GM15510 (cell line): ENCODE measurements around the gene NPTX1.

Experiments
- POLR2A ChIP-seq: IDR thresholded peaks from 3 replicates; pipeline ENCODE4 v1.6.1; 2011; ENCODE audit warnings: borderline replicate concordance; ENCODE audit not compliant: insufficient read length; ENCODE audit errors: extremely low read depth

The NPTX1 gene

DNA sequence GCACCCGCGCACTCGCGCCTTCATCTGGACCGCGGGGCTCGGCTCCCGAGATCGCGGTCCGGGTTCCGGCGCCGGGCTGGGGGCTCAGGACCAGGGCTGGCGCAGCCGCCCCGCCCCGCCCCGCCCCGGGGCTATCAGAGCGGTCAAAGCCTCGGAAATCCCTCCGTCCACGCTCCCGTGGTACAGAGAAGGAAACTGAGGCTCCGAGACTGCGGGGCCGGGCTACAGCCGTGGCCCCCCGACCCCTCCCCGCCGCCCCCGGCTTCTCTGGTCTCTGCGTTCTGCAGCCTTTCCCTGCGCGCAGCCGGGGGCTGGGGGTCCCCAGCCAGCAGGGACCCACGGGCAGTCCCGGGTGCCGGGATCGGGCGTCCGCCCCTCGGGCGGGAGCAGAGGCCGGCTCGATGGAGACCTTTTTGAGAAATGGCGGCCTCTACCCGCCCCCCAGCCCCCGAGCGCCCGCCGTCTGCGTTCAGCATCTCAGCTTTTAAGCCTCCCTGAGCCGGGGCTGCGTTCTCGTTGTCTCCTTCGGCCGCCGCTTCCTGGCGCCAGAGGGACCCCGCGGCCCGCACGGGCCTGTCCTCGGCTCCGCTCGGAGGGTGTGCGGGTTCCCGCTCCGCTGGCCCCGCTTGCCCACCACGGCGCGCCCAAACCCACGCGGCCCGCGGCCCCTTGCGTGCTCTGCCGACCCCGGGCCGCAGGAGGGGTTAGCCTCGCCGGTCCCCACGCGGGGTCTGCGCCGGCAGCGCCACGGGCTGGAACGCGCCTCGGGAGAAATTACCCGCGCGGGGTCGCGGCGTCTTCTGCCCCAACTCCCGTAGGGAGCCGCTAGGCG, 1.5 kb upstream of the NPTX1 start:
- no peak for TF ChIP-seq POLR2A

GRCh38 chr17:80476877-80477646, 655 bp upstream of the NPTX1 start:
- TF ChIP-seq POLR2A: no peak

DNA sequence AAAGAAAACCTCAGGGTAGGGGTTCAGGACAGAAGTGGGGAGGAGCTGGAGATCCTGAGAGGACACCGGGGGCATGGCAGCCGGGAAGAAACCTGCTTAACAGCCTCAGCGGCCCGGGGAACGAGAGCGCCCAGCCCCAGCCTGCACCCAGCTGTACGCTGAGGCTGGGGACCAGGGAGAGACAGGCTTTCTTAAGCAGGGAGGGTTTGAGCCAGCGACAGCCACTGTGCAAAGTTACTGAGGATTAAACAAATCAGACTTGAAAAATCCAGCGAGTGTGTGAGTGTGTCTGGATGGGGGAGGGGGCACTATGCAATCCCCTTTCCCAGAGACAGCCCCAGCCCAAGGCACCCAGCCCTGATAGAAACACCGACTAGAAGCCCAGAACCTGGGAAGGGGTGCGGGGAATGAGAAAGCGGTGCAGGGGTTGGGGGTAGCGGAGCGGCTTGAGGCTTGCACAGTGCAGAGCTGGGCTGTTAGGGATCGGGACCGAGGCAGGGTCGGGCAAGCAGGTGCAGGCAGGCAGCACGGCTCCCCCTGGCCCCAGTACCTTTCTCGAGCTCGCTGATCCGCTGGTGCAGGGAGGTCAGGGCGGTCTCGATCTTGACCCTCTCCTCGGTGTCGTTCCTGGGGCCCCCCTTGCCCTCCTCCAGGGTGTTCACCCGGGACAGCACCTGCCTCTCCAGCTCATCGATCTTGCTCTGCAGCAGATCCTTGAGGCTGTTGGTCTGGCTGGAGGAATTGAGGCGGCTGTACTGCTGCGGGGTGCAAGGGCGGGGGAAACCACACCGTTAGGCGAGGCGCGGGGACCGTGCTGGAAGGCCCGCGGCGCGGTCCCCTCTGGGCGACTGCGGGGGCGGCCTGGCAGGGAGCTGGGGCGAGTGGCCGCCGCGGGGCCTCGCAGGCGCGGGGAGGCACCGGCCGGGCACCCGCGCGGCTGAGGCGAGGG, 1.2 kb downstream of the NPTX1 start:
- TF ChIP-seq POLR2A: no peak

DNA sequence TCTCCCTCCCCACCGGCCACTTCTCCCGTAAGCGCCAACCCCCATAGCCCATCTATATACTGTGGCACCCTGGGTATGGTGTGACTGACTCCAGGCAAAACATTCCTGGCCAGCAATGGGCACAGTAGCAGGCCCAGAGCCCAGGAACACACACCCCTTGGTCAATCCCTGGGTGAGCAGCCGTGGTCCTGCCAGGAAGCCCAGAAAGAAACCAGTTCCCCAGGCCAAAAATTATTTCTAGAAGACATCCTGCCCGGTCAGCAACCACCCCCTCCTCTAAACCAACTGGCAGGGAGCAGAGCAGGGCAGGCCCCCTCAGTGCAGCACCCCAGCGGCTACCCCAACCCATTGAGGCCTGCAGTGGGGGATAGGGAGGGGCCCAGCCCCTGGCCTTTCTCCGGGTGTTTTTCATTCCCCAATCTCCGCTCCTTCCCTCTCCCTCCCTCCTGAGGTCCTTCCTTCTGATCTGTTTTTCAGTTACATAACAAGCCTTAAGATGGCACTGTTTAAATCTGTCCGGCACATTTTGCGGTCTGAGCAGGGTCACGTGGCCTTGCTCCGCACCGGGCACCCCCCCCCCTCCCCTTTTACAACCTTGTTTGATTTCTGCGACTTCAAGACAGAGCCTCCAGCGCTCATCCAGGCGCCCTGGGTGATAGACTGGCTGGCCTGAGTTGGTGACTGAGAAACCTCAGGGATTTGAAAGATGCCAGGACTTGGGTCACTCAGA, 2.0 kb downstream of the NPTX1 start:
- no peak for TF ChIP-seq POLR2A

DNA sequence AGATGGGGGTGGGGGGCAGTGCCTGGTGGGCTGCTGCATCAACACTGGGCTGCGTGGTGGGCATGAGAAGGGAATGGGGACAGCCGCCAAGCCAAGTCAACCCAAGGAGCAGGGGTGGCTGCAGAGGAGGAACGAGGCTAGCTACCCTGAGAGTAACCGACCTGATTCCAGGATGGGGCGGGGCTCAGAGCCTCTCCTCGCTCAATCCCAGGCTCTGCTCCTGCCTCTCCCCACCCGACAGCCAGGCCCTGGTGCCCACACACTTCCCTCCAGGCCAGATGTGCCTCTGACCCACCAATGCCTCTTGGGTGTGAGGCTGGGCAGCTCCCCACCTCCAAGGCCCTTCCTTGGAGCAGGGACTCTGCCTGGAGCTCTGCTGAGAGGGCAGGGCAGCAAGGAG, 2.7 kb downstream of the NPTX1 start:
- TF ChIP-seq POLR2A: no peak

DNA sequence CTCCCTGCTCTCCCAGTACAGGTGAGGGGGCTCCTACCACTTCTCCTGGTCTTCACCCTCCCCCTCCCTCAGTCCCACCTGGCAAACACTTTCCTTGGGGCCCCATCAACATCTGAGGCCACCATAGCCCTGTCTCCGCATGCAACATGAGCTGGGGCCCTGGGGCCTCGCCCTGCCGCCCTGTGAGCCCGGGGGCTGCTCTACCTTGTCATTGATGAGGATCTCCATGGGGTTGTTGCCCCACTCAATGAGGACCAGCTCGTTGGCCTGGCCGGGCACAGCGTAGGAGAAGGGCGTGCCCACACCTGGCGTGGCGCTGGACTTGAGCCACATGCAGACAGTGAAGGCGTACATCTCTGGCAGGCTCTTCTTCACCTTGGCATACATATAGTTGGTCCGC, 3.4 kb downstream of the NPTX1 start:
- no peak for TF ChIP-seq POLR2A

- TF ChIP-seq POLR2A: no peak
Measured at GRCh38 chr17:80471922-80472321, 4.5 kb downstream of the NPTX1 start.

DNA sequence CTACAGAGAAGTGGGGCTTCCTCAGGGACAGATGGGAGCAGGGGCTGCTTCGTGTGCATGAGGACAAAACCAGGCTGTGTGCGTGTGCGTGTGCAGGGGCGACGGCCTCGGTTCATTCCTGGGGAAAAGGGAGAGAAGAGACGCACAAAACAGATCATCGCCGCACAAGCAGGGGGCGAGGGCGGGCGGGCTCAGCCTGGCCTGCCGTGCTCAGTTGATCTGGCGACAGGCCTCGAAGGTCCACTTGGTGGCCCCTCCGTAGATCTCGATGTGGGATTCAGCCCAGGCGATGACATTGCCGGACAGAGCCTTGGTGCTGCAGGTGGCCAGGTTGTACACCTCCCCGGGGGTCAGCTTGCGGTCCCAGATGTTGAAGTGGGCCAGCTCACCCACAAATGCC, 5.8 kb downstream of the NPTX1 start:
- no peak for TF ChIP-seq POLR2A

DNA sequence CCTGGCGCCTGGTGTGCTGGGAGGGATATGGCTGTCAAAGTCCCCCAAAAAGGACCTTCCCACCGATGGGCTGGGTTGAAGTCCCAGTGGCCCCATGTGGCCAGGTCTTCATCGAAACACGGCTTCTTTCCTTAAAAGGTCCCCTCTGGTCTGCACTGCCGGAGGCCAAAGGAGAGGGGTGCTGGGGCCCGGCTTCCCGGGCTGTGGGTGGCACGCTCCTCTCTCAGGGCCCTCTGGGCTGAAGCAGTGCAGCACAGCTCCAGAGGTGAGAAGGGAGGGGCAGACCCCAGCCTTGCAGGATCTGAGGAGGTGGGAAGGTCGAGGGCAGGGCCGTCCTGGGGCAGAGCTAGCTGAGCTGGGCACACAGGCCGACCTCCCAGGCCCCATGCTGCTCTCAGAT, 6.7 kb downstream of the NPTX1 start:
- TF ChIP-seq POLR2A: no peak

DNA sequence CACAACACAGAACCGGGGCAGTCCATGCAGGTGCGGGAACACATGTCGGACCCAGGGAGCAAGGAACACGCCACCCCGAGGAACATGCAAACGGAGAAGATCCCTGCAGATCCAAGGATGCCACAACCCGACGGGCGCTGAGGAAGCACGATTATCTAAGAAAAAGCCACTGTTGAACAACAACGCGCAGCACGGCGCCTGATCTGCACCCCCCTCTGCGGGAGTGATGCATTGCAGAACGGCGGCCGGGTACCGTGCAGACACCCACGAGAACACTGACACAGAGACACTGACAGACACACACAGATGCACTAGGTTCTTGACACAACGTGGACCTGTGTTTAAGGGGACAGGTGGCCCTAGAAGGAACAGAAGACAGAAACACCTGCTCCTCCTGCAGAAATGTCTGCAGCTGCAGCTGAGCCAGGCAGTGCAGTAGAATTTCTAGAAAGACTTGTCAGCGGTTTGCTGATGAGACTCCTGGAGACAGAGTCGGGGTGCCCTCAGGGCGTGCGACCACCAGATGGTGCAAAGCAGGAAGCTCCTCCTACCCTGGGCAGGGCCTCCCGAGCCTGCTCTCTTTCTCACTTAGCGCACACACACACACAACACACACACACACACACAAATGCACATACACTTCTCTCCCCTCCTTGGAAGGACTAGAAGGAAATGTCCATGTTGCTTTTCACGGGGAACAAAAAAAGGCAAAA, 7.5 kb downstream of the NPTX1 start:
- no peak for TF ChIP-seq POLR2A

- TF ChIP-seq POLR2A: no peak
Measured at GRCh38 chr17:80468242-80468641, 8.2 kb downstream of the NPTX1 start.

- no peak for TF ChIP-seq POLR2A
Measured at GRCh38 chr17:80466188-80466705, 10.2 kb downstream of the NPTX1 start.

- TF ChIP-seq POLR2A: no peak
Measured at GRCh38 chr17:80465327-80465974, 11.0 kb downstream of the NPTX1 start.
